Body of pancreas (tissue), 4 donors: ENCODE data around the gene HMX1. TPM values are rescaled to one million over a fixed set of nuclear protein-coding genes. Genes with fewer than 3 reads are reported as not detected.

Source experiments
- ATAC-seq: fragments of 150-250 bp; one replicate; pipeline ENCODE4 v1.9.1; 2016
- DNase-seq, 4 donors: peaks; one replicate each; pipeline ENCODE4 v3.0.0-alpha.2; 2019
- H3K27ac ChIP-seq, 4 donors: fragments of 200-600 bp; sonication (generic); 1 replicate in 3 of 4; 2 replicates in 1 of 4; pipeline versions ENCODE4 v1.5.1 to v1.6.1; 2016 to 2019; ENCODE audit warnings: mild to moderate bottlenecking in 1 of 4, mixed read lengths in 1 of 4, moderate library complexity in 1 of 4
- H3K27me3 ChIP-seq, 2 donors: fragments of 200-600 bp; sonication (generic); one replicate each; pipeline ENCODE4 v1.6.0; 2016; ENCODE audit warnings: mild to moderate bottlenecking in 1 of 2
- H3K36me3 ChIP-seq, 2 donors: fragments of 200-600 bp; sonication (generic); replicated peaks in 1 of 2; 2 replicates each; pipeline ENCODE4 v1.5.1; 2016; ENCODE audit warnings: low read depth in 2 of 2; ENCODE audit not compliant: insufficient read depth in 1 of 2
- H3K4me1 ChIP-seq: fragments of 200-600 bp; sonication (generic); one replicate; pipeline ENCODE4 v1.6.0; 2016
- H3K4me3 ChIP-seq, 2 donors: fragments of 200-600 bp; sonication (generic); 1 replicate in 1 of 2; 2 replicates in 1 of 2; pipeline ENCODE4 v1.5.1; 2016 to 2019
- H3K9me3 ChIP-seq, 3 donors: fragments of 200-600 bp; sonication (generic); 1 replicate in 2 of 3; 2 replicates in 1 of 3; pipeline ENCODE4 v1.5.1; 2016
- POLR2A ChIP-seq, 3 donors: fragments of 450-650 bp; IDR thresholded peaks; one replicate each; pipeline ENCODE4 v1.6.1; 2016; ENCODE audit warnings: antibody characterized with exemption in 3 of 3, mild to moderate bottlenecking in 2 of 3
- WGBS, 2 donors: methylation state at CpG; one replicate each; pipeline ENCODE4 v1.1.5; 2017; 5-methylcytosine and 5-hydroxymethylcytosine counted together
- intact Hi-C: fragments of 100-400 bp; cut with DNase I; formaldehyde crosslinking; loops from one replicate; pipeline ENCODE4 v1.15.1; 2023
- total RNA-seq, 2 donors: library from RNA; depleted of rRNA; stranded (reverse); fragments of >200 nt; gene quantifications; one replicate each; pipeline ENCODE4 v1.1.0, GENCODE V29; 2016
- TF ChIP-seq, protein P1 (sequence below), 7 experiments: fragments of 450-650 bp in 4 of 7; fragments of 200-600 bp in 3 of 7; sonication (generic) in 3 of 7; IDR thresholded peaks; one replicate each; pipeline ENCODE4 v1.5.1; 2016 to 2019; ENCODE audit warnings: antibody characterized with exemption in 7 of 7

HMX1 gene
- total RNA-seq, 2 donors from 2014 or later, result not detected

DNA sequence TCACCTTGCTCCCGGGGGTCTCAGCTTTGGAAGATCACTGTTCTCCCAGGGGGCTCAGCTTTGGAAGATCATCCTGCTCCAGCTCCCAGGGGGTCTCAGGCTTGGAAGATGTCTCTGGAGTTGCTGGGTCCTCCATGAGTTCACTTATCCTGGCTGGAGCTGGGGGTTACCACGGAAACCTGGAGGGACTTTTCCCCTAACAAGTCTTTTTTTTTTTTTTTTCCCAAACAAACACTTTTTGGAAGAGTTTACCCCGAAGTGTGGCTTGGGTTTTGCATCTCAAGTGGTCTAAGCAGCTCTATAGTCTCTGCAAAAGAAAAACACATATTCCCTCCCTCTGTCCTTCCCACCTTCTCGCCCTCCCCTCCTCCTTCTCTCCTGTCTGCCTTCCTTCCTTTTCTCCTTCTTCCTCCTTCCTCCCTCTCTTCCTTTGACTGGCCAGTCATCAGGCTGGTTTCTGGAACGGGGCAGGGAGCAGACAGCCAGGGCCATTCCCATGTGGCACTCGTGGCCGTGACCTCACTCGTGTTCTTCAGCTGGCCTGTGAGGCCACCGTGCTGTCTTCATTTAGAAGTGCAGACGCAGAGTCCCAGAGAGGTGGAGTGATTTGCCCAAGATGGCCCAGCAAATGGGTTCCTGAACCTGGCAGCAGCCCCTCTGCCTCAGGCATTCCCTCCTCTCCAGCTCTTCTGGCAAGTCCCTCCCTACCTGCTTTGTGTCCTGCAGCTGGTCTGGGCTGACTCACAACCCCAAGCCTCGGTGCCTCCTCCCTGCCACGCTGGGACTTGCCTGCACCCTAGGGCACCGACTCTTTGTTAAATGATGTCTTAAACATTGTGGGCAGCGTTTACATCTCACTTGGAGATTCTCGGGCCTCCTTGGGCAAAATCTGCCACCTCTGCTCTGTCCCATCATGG is 25.9 kb upstream of the HMX1 start:
- no peaks in the 10 kb centered on the region for H3K36me3 ChIP-seq
- intact Hi-C loops, result no loop called here
- TF ChIP-seq, protein P1, sequence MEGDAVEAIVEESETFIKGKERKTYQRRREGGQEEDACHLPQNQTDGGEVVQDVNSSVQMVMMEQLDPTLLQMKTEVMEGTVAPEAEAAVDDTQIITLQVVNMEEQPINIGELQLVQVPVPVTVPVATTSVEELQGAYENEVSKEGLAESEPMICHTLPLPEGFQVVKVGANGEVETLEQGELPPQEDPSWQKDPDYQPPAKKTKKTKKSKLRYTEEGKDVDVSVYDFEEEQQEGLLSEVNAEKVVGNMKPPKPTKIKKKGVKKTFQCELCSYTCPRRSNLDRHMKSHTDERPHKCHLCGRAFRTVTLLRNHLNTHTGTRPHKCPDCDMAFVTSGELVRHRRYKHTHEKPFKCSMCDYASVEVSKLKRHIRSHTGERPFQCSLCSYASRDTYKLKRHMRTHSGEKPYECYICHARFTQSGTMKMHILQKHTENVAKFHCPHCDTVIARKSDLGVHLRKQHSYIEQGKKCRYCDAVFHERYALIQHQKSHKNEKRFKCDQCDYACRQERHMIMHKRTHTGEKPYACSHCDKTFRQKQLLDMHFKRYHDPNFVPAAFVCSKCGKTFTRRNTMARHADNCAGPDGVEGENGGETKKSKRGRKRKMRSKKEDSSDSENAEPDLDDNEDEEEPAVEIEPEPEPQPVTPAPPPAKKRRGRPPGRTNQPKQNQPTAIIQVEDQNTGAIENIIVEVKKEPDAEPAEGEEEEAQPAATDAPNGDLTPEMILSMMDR (IDR thresholded peaks at IDR 0.05), result no peak
- no peak for TF ChIP-seq POLR2A (IDR thresholded peaks at IDR 0.05)
- peaks cover 11% of the 10 kb centered on the region for H3K4me1 ChIP-seq
- DNase-seq (no peak), ATAC-seq (no peak)
- WGBS, 2 donors, result 19 to 34% methylated on average over 14 of the region's 15 CpGs
- H3K4me3 ChIP-seq, result no peak overlapping the region
- H3K27me3 ChIP-seq, result peaks cover 0 to 5% of the 10 kb centered on the region in 2 donors
- H3K9me3 ChIP-seq, result peaks cover 0 to 24% (median 0%) of the 10 kb centered on the region in 3 donors
- no peak overlapping the region for H3K27ac ChIP-seq

DNA sequence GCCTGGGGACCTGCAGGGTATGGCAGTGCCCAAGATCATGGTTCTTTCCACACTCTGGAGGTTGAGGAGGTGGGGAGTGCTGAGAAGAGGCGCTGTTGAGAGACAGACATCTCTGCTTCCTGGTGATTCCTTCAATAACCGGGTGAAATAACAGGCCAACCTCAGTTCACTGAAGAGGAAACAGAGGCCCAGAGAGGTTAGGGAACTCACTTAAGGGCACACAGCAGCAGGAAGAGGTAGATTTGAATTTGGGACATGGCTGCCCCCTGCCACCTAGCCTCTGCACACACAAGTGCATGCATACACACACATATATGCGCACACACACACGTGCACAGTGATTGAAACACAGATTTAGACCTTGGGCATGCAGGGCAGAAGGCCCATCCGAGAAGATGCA is 24.9 kb upstream of the HMX1 start:
- 34 to 50% methylated on average over 5 of the region's 5 CpGs for WGBS, 2 donors
- Histone ChIP-seq H3K27me3 (peaks cover 0 to 5% of the 10 kb centered on the region in 2 donors), H3K36me3 (no peaks in the 10 kb centered on the region), H3K27ac (no peak overlapping the region), H3K4me1 (peaks cover 11% of the 10 kb centered on the region), H3K9me3 (peaks cover 0 to 17% (median 0%) of the 10 kb centered on the region in 3 donors), H3K4me3 (no peak overlapping the region)
- no peak for DNase-seq
- intact Hi-C loops, result no loop called here
- no peak for ATAC-seq
- TF ChIP-seq, protein P1 (IDR thresholded peaks at IDR 0.05), result no peak
- no peak for TF ChIP-seq POLR2A (IDR thresholded peaks at IDR 0.05)

DNA sequence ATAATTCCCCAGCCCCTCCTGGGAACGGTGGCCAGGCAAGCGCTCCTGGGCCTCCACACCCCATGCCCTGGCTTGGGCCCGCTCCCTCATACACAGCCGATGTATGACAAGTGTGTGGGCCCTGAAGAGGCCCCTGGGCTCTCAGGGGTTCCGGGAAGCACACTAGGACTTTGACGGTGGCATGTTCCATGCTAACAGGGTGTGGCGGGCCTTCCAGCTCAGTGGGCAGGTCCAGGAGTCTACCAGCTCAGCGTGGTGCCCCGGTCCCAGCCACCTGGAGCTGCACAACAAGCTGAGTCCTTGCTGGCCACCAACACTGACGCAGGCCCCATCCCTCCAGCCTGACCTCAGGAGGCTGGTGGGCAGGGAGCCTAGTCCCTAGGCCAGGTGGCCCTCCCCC is 24.4 kb upstream of the HMX1 start:
- intact Hi-C loops, result no loop called here
- ATAC-seq (no peak), DNase-seq (no peak)
- 76% methylated on average over 10 of the region's 10 CpGs; no CpG with 5 or more reads in 1 of the 2 donors for WGBS, 2 donors
- Histone ChIP-seq H3K36me3 (no peaks in the 10 kb centered on the region), H3K4me1 (peaks cover 11% of the 10 kb centered on the region), H3K27me3 (peaks cover 0 to 5% of the 10 kb centered on the region in 2 donors), H3K4me3 (no peak overlapping the region), H3K27ac (no peak overlapping the region), H3K9me3 (peaks cover 0 to 12% (median 0%) of the 10 kb centered on the region in 3 donors)
- TF ChIP-seq POLR2A (IDR thresholded peaks at IDR 0.05), result no peak
- TF ChIP-seq, protein P1 (IDR thresholded peaks at IDR 0.05), result no peak

DNA sequence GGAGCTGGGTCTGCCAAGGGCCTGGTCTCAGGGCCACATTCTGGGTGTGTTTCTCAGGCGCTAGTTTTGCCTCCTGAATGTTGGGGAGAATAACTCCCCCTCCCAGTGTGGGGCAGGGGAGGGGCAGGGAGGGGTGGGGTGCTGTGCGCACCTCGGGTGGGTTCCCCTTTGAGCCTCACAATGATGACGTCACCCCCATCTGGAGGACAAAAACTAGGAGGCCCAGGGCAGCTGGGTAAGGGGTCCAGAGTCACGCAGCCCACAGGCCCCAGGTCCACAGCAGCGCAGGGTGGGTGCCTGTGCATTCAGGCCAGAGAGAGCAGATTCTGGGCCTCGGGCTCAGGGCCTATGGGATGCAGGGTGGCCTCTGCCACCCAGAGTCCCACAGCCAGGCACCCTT is 23.7 kb upstream of the HMX1 start:
- no peak overlapping the region for H3K4me3 ChIP-seq
- no peak overlapping the region for H3K27ac ChIP-seq
- TF ChIP-seq POLR2A (IDR thresholded peaks at IDR 0.05), result no peak
- TF ChIP-seq, protein P1 (IDR thresholded peaks at IDR 0.05), result no peak
- no peak for DNase-seq
- 40 to 54% methylated on average over 1 to 5 of the region's 7 CpGs for WGBS, 2 donors
- ATAC-seq, result no peak
- no peaks in the 10 kb centered on the region for H3K36me3 ChIP-seq
- peaks cover 0 to 5% of the 10 kb centered on the region in 2 donors for H3K27me3 ChIP-seq
- H3K9me3 ChIP-seq, result peaks cover 0 to 4% (median 0%) of the 10 kb centered on the region in 3 donors
- intact Hi-C loops, result no loop called here
- peaks cover 11% of the 10 kb centered on the region for H3K4me1 ChIP-seq
